ENCODE results near the gene IMPACT.

The IMPACT gene

DNA sequence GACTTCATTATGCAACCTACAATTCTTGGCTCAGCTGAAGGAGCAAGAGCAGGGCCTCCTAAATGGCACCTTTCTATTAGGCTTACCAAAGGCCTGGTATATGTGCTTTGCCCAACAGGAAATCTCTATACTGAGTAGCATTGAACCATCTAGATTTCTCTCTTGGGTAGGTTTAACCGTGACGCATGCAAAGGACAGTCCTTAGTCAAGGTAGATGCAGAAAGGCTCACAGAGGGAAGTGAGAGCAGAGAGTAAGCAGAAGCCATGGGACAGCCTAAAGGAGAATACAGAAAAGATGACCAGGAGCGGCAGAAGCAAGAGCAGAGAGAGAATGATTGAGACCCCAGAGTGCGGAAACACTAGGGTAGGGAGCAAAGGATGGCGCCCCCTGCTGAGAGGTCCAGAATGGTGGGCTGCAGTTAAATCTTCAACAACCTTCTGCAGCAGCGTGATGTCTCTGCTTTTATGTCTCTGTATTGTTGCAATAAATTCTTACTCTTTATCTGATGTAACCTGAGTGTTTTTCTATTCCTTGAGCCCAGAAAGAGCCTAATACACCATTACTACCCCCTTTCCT lies 24.2 kb upstream of the IMPACT start:
- no peak overlapping the region for H3K4me3 ChIP-seq (ENCODE audit: low read length)
- DNase-seq (ENCODE audit: low read depth) = no peak
- TF ChIP-seq, protein P1, sequence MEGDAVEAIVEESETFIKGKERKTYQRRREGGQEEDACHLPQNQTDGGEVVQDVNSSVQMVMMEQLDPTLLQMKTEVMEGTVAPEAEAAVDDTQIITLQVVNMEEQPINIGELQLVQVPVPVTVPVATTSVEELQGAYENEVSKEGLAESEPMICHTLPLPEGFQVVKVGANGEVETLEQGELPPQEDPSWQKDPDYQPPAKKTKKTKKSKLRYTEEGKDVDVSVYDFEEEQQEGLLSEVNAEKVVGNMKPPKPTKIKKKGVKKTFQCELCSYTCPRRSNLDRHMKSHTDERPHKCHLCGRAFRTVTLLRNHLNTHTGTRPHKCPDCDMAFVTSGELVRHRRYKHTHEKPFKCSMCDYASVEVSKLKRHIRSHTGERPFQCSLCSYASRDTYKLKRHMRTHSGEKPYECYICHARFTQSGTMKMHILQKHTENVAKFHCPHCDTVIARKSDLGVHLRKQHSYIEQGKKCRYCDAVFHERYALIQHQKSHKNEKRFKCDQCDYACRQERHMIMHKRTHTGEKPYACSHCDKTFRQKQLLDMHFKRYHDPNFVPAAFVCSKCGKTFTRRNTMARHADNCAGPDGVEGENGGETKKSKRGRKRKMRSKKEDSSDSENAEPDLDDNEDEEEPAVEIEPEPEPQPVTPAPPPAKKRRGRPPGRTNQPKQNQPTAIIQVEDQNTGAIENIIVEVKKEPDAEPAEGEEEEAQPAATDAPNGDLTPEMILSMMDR (IDR thresholded peaks at IDR 0.05; ENCODE audit: insufficient read depth, low read depth, low read length, missing control alignments) = no peak

DNA sequence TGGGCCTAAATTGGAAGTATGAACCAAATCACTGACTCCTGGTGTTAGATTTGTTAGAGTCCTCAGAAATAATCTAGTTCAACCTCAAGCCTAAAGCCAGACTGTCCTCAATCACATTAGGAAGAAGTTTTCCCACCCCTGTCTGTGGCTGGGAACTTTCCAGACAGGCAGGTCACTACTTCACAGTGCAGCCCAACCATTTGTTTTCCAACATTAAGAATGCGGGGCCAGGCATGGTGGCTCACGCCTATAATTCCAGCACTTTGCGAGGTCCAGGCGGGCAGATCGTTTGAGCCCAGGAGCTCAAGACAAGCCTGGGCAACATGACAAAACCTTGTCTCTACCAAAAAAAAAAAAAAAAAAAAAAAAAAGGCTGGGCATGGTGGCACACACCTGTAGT lies 23.4 kb upstream of the IMPACT start:
- H3K4me3 ChIP-seq (ENCODE audit: low read length) = no peak overlapping the region
- TF ChIP-seq, protein P1 (IDR thresholded peaks at IDR 0.05; ENCODE audit: insufficient read depth, low read depth, low read length, missing control alignments) = no peak
- DNase-seq (ENCODE audit: low read depth) = no peak

DNA sequence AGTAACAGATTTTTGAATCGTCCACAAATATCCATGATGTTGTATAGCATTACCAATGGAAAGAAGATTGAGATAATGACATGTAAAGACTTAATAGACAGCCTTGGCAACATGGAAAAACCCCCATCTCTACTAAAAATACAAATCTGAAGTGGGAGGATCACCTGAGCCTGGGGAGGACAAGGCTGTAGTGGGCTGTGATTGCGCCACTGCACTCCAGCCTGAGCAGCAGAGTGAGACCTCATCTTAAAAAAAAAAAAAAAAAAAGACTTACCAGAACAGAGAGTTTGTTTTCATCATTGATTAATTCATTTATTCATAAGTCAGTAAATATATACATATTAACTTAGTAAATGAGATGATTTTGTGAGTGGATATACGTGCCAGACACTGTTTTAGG lies 21.9 kb upstream of the IMPACT start:
- TF ChIP-seq, protein P1 (IDR thresholded peaks at IDR 0.05; ENCODE audit: insufficient read depth, low read depth, low read length, missing control alignments) = no peak
- DNase-seq (ENCODE audit: low read depth) = no peak
- no peak overlapping the region for H3K4me3 ChIP-seq (ENCODE audit: low read length)

DNA sequence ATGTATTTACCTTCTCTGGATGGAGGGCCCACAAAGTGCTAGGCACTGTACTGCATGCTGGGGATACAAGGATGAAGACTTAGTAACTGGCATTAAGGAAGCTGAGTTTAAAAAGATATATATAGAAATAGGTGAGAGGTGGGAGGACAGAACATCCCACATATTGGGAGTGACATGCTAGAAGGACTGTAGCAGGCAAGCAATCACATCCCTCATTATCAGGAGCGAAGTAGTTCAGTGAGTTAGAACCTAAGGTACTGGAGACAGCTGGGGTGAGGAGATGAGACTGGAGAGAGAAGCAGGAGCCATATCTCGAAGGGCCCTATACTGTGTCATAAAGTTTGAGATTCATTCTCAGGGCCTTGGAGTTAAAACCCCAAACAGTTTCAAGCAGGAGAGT lies 18.0 kb upstream of the IMPACT start:
- no peak overlapping the region for H3K4me3 ChIP-seq (ENCODE audit: low read length)
- TF ChIP-seq, protein P1 (IDR thresholded peaks at IDR 0.05; ENCODE audit: insufficient read depth, low read depth, low read length, missing control alignments) = no peak
- DNase-seq (ENCODE audit: low read depth) = no peak

DNA sequence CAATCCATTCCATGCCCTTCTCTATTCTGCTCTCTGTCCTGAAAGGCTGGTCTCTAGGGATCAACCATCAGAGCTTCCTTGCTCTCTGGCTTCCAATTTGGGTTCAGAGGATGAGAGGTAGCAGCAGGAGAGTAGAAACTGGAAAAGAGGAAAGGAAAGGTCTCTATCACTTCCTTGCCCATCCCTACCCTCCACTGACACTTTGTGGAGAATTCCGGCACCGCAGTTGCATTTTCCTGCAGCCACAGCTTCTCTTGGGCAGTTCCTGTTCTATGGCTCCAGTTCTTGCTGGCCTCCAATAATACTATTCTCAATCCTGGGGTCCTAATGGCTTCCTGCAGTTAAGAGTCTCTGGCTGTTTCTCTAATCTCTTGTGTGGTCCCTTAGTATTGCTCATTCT lies 13.3 kb upstream of the IMPACT start:
- TF ChIP-seq, protein P1 (IDR thresholded peaks at IDR 0.05; ENCODE audit: insufficient read depth, low read depth, low read length, missing control alignments) = peak; percentile 63
- peak; percentile 44 for DNase-seq (ENCODE audit: low read depth)
- H3K4me3 ChIP-seq (ENCODE audit: low read length) = no peak overlapping the region

DNA sequence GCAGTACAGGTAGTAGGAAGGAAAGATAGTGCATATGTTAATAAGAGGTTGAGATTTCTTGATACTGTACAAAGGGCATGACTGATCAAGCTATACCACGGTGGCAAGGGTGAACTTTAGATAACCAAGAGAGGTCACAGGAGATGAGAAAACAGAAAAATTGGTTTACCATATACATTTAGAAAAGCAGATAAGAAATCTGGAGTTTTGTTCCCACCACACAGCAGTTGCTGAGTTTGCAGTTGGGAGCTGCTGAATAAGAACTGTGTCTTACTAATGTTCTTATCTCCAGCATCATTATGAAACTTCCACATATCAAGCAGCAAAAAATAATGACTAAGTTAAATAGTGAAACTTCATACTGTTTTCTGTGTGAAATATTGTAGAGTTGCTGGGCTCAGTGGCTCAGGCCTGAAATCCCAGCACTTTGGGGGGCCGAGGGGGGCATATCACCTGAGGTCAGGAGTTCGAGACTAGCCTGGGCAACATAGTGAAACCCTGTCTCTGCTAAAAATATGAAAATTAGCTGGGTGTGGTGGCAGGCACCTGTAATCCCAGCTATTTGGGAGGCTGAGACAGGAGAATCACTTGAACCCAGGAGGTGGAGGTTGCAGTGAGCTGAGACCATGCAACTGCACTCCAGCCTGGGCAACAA lies 12.0 kb upstream of the IMPACT start:
- no peak overlapping the region for H3K4me3 ChIP-seq (ENCODE audit: low read length)
- TF ChIP-seq, protein P1 (IDR thresholded peaks at IDR 0.05; ENCODE audit: insufficient read depth, low read depth, low read length, missing control alignments) = no peak
- no peak for DNase-seq (ENCODE audit: low read depth)

DNA sequence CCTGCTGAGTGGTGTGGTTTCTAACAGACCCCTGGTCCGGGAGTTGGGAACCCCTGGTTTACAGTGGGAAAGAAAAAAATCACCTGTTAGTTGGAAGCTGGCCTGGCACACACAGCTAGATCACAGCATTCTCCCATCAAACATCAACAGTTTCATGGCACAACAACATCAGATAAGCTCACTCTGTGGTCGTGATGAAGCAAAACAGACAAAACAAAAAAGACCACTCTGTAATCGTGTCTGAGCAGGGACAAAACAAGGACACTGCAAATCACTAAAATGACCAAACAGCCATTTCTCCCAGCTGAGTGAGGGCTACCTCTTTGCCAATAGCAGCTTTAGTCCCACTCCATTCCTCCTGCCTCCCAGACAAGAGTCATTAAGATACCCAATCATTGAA lies 9.0 kb upstream of the IMPACT start:
- TF ChIP-seq, protein P1 (IDR thresholded peaks at IDR 0.05; ENCODE audit: insufficient read depth, low read depth, low read length, missing control alignments) = no peak
- no peak for DNase-seq (ENCODE audit: low read depth)
- no peak overlapping the region for H3K4me3 ChIP-seq (ENCODE audit: low read length)

Measured in epithelial cell of esophagus (primary cell).